Trophoblast cell (in vitro differentiated cells and primary cell): ENCODE measurements around the gene CD300A.

Experiments
- DNase-seq, 2 donors: peaks; one replicate each; pipeline ENCODE4 v3.0.0-alpha.2; 2016
- H2AFZ ChIP-seq: 2 replicates; pipeline ENCODE4 v1.6.1; 2013; ENCODE audit warnings: low read length, moderate library complexity, mild to moderate bottlenecking; ENCODE audit not compliant: insufficient read depth, poor library complexity
- H2AK5ac ChIP-seq: 2 replicates; pipeline ENCODE4 v1.6.1; 2013; ENCODE audit warnings: mild to moderate bottlenecking, low read length
- H2BK120ac ChIP-seq: 2 replicates; pipeline ENCODE4 v1.6.1; 2013; ENCODE audit warnings: low read length, mild to moderate bottlenecking, moderate library complexity; ENCODE audit not compliant: insufficient read depth, poor library complexity
- H2BK12ac ChIP-seq: 2 replicates; pipeline ENCODE4 v1.6.1; 2013; ENCODE audit warnings: mild to moderate bottlenecking, low read length, moderate library complexity
- H2BK5ac ChIP-seq: 2 replicates; pipeline ENCODE4 v1.6.1; 2013; ENCODE audit warnings: low read length, low read depth, moderate library complexity, mild to moderate bottlenecking; ENCODE audit not compliant: poor library complexity
- H3K14ac ChIP-seq: 2 replicates; pipeline ENCODE4 v1.6.1; 2013; ENCODE audit warnings: mild to moderate bottlenecking, low read length
- H3K18ac ChIP-seq: 2 replicates; pipeline ENCODE4 v1.6.1; 2013; ENCODE audit warnings: mild to moderate bottlenecking, low read length
- H3K23ac ChIP-seq: 2 replicates; pipeline ENCODE4 v1.6.1; 2013; ENCODE audit warnings: low read length
- H3K27ac ChIP-seq: 2 replicates; pipeline ENCODE4 v1.5.1; 2013; ENCODE audit warnings: low read depth, mild to moderate bottlenecking, inconsistent platforms, low read length, moderate library complexity
- H3K27me3 ChIP-seq: 2 replicates; pipeline ENCODE4 v1.6.1; 2013; ENCODE audit warnings: inconsistent platforms, mild to moderate bottlenecking, low read length, moderate library complexity; ENCODE audit not compliant: insufficient read depth
- H3K36me3 ChIP-seq, 2 experiments: 1 replicate in 1 of 2; 2 replicates in 1 of 2; pipeline ENCODE4 v1.6.1; 2013; ENCODE audit warnings: low read length in 2 of 2, mild to moderate bottlenecking in 2 of 2, moderate library complexity in 1 of 2; ENCODE audit not compliant: insufficient read depth in 2 of 2, control insufficient read depth in 1 of 2
- H3K4ac ChIP-seq: 2 replicates; pipeline ENCODE4 v1.6.1; 2013; ENCODE audit warnings: low read depth, mild to moderate bottlenecking, low read length, moderate library complexity
- H3K4me1 ChIP-seq, 2 experiments: 1 replicate in 1 of 2; 2 replicates in 1 of 2; pipeline ENCODE4 v1.6.1; 2013; ENCODE audit warnings: low read length in 2 of 2, mild to moderate bottlenecking in 2 of 2, moderate library complexity in 1 of 2; ENCODE audit not compliant: insufficient read depth in 2 of 2, control insufficient read depth in 1 of 2
- H3K4me2 ChIP-seq: 2 replicates; pipeline ENCODE4 v1.6.1; 2013; ENCODE audit warnings: inconsistent platforms, mild to moderate bottlenecking, low read length, moderate library complexity
- H3K4me3 ChIP-seq: 2 replicates; pipeline ENCODE4 v1.5.1; 2013; ENCODE audit warnings: mild to moderate bottlenecking, low read depth, low read length, inconsistent platforms
- H3K79me1 ChIP-seq: one replicate; pipeline ENCODE4 v1.6.1; 2013; ENCODE audit warnings: low read length
- H3K79me2 ChIP-seq: 2 replicates; pipeline ENCODE4 v1.6.1; 2013; ENCODE audit warnings: low read length, mild to moderate bottlenecking; ENCODE audit not compliant: control insufficient read depth, insufficient read depth, poor library complexity
- H3K9ac ChIP-seq: 2 replicates; pipeline ENCODE4 v1.6.1; 2013; ENCODE audit warnings: mild to moderate bottlenecking, low read length
- H3K9me3 ChIP-seq: 2 replicates; pipeline ENCODE4 v1.6.1; 2013; ENCODE audit warnings: low read depth, mild to moderate bottlenecking, control low read depth, inconsistent platforms, low read length; ENCODE audit not compliant: insufficient read depth
- H4K12ac ChIP-seq: 2 replicates; pipeline ENCODE4 v1.6.1; 2013; ENCODE audit warnings: low read depth, mild to moderate bottlenecking, low read length, moderate library complexity
- H4K8ac ChIP-seq: 2 replicates; pipeline ENCODE4 v1.6.1; 2013; ENCODE audit warnings: low read depth, mild to moderate bottlenecking, low read length, moderate library complexity
- H4K91ac ChIP-seq: one replicate; pipeline ENCODE4 v1.6.1; 2013; ENCODE audit warnings: low read depth, mild to moderate bottlenecking, low read length, moderate library complexity
- WGBS: extraction: QIAGEN DNeasy Blood & Tissue Kit; methylation state at CpG from one replicate; pipeline ENCODE4 v1.1.7; 2013; ENCODE audit warnings: missing lambda C conversion rate; ENCODE audit not compliant: insufficient read length, insufficient coverage; ENCODE audit errors: extremely low coverage; 5-methylcytosine and 5-hydroxymethylcytosine counted together

CD300A gene

GRCh38 chr17:74432424-74432690 is 34.1 kb upstream of the CD300A start:
- Histone ChIP-seq H3K79me1 (peaks cover 11% of the 10 kb centered on the region), H2BK120ac (no peak overlapping the region), H3K18ac (no peak overlapping the region), H2BK5ac (no peak overlapping the region), H4K12ac (no peak overlapping the region), H3K27me3 (peaks cover 4% of the 10 kb centered on the region), H4K8ac (no peak overlapping the region), H4K91ac (peak overlapping the region; percentile 32), H3K27ac (no peak overlapping the region), H3K14ac (no peak overlapping the region), H2AK5ac (no peak overlapping the region), H3K4me2 (peak overlapping the region; percentile 70), H2AFZ (no peak overlapping the region), H3K4me3 (peak overlapping the region; percentile 76), H3K23ac (no peak overlapping the region), H3K36me3 (no peaks in the 10 kb centered on the region), H3K9me3 (peaks cover 2% of the 10 kb centered on the region), H3K9ac (no peak overlapping the region), H3K4me1 (peaks cover 17 to 24% of the 10 kb centered on the region in 2 experiments), H2BK12ac (no peak overlapping the region), H3K79me2 (no peaks in the 10 kb centered on the region), H3K4ac (no peak overlapping the region)
- DNase-seq, result no peak
- WGBS, result no CpG with 5 or more reads among the region's 33 CpGs

DNA sequence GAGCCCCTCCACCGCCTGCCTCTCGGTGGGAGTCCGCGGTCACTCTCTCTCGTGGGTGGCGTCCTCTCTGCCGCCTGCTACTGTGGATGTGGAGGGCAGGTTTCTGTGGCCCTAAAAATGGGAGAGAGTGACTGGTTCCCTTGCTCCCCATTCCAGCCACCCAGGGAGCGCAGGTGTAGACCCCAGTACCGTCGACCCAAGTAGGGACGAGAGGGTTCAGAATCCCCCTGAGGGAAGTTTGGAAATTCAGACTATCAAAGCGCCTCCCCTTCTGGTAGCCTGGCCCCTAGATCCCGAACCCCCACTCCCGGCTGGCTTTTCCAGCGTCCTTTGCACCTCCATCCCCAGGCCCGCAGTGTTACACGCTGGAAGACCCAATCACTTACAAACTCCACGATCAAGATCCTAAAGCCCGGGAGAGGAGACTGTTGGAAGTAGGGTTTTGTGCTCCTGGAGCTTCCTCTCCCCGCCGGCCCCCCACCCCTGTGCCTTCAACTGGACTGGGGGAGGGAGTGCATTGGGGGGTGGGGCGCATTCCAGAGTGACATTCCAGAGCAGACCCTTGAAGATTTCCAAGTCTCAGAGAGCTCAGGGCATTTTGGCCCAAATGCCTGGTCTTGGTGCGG is 33.6 kb upstream of the CD300A start:
- no peak overlapping the region for H2BK5ac ChIP-seq
- peaks cover 4% of the 10 kb centered on the region for H3K27me3 ChIP-seq
- no peak overlapping the region for H3K14ac ChIP-seq
- WGBS, result no CpG with 5 or more reads among the region's 23 CpGs
- no peaks in the 10 kb centered on the region for H3K79me2 ChIP-seq
- H3K4me2 ChIP-seq, result peak overlapping the region; percentile 70
- peaks cover 11% of the 10 kb centered on the region for H3K79me1 ChIP-seq
- no peak overlapping the region for H2BK120ac ChIP-seq
- H3K27ac ChIP-seq, result no peak overlapping the region
- H2BK12ac ChIP-seq, result no peak overlapping the region
- peak overlapping the region; percentile 32 for H4K91ac ChIP-seq
- H3K23ac ChIP-seq, result no peak overlapping the region
- H3K36me3 ChIP-seq, result no peaks in the 10 kb centered on the region
- H4K12ac ChIP-seq, result no peak overlapping the region
- peak overlapping the region; percentile 76 for H3K4me3 ChIP-seq
- peak overlapping the region; percentile 18 for H3K9ac ChIP-seq
- H3K9me3 ChIP-seq, result peaks cover 2% of the 10 kb centered on the region
- peak overlapping the region; percentile 35 for H2AFZ ChIP-seq
- no peak overlapping the region for H3K4ac ChIP-seq
- H3K4me1 ChIP-seq, result peaks cover 17 to 24% of the 10 kb centered on the region in 2 experiments
- H2AK5ac ChIP-seq, result no peak overlapping the region
- H3K18ac ChIP-seq, result peak overlapping the region; percentile 57
- no peak for DNase-seq
- H4K8ac ChIP-seq, result peak overlapping the region; percentile 36

DNA sequence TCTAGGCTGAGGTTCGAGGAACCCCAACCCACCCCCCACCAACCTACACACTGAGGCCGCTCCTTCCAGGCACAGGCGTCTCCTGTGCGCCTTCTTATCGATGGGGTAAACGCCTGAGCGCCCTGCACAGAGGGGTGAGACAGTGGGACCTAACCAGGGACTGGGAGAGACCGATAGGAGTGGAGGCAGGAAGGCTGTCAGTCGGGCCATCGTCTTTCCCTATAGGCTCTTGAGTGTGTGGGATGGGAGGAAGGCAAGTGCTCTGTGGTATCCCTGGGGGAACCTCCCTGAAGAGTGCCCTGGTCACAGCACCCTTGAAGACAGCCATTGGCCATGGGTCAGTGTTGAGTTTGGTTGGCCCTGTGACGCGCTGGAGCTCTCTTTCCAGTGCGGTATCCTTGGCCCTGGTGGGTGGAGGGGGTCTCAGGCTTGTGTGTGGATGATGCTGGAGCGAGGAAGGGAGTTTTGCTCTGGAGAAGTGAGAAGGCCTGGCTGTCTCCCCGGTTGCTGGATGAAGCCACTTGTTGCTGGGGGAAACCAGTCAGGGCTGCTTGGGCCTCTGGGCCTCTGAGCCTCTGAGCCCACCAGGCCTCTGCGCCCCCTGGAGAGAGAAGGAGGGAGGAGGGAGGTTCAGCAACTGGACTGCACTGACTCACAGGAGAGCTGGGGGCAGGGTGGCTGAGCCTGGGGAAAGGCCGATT is 32.9 kb upstream of the CD300A start:
- Histone ChIP-seq H3K27ac (no peak overlapping the region), H3K23ac (no peak overlapping the region), H3K4me1 (peaks cover 17 to 24% of the 10 kb centered on the region in 2 experiments), H3K79me1 (peaks cover 11% of the 10 kb centered on the region), H3K4me3 (no peak overlapping the region), H3K9me3 (peaks cover 2% of the 10 kb centered on the region), H4K91ac (no peak overlapping the region), H2AFZ (no peak overlapping the region), H2AK5ac (no peak overlapping the region), H4K12ac (no peak overlapping the region), H2BK12ac (no peak overlapping the region), H3K4ac (no peak overlapping the region), H3K4me2 (peak overlapping the region; percentile 70), H3K18ac (no peak overlapping the region), H3K27me3 (peaks cover 4% of the 10 kb centered on the region), H2BK120ac (no peak overlapping the region), H2BK5ac (no peak overlapping the region), H4K8ac (no peak overlapping the region), H3K36me3 (no peaks in the 10 kb centered on the region), H3K9ac (no peak overlapping the region), H3K14ac (no peak overlapping the region), H3K79me2 (no peaks in the 10 kb centered on the region)
- no peak for DNase-seq
- WGBS, result no CpG with 5 or more reads among the region's 17 CpGs

- peaks cover 10% of the 10 kb centered on the region for H3K79me1 ChIP-seq
- no peak overlapping the region for H3K9ac ChIP-seq
- no peak overlapping the region for H4K8ac ChIP-seq
- no peak overlapping the region for H3K27ac ChIP-seq
- no peak overlapping the region for H4K91ac ChIP-seq
- DNase-seq, result no peak
- no peak overlapping the region for H2AK5ac ChIP-seq
- H2BK12ac ChIP-seq, result no peak overlapping the region
- no peak overlapping the region for H3K23ac ChIP-seq
- H3K36me3 ChIP-seq, result peaks cover 6 to 9% of the 10 kb centered on the region in 2 experiments
- no CpG with 5 or more reads among the region's 5 CpGs for WGBS
- no peak overlapping the region for H4K12ac ChIP-seq
- no peak overlapping the region for H3K4ac ChIP-seq
- H3K27me3 ChIP-seq, result peaks cover 2% of the 10 kb centered on the region
- H2BK5ac ChIP-seq, result no peak overlapping the region
- no peaks in the 10 kb centered on the region for H3K79me2 ChIP-seq
- no peak overlapping the region for H3K4me3 ChIP-seq
- H3K18ac ChIP-seq, result no peak overlapping the region
- H3K4me1 ChIP-seq, result peaks cover 15 to 20% of the 10 kb centered on the region in 2 experiments
- no peak overlapping the region for H3K14ac ChIP-seq
- H2AFZ ChIP-seq, result no peak overlapping the region
- H2BK120ac ChIP-seq, result no peak overlapping the region
- no peak overlapping the region for H3K4me2 ChIP-seq
- H3K9me3 ChIP-seq, result no peaks in the 10 kb centered on the region
Measured at GRCh38 chr17:74435775-74436359, 30.6 kb upstream of the CD300A start.
